Measurements from ENCODE around the gene MFRP. TPM values are rescaled to one million over a fixed set of nuclear protein-coding genes. Genes with fewer than 3 reads are reported as not detected.

Gene MFRP
- total RNA-seq, 1 experiment from 2014 or later = not detected

DNA sequence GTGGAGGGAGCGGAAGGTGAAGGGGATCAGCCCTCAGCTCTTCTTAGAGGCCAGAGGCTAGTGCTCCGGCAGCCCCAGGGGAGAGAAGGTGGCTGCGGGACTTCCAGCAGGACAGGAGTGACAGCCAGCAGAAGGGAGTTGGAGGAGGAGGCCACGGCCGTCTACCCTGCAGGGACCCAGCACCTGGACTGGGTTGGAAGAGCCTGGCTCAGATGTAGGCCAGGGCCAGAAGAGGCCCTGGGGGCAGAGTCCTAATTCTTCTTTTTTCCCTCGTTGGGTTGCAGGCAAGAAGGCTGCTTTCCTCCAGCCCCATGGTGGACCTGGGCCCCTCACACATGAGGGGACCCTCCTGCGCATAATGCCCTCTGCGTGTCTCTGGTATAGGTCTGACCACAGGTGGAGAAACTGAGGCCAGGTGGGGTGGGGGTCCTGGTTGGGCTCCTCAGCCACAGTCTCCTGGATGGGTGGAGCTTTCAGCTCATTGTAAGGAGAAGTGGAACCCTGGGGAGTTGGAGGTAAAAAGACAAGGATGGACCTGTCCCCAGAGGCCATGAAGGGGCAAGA lies 27.3 kb downstream of the MFRP start:
- ATAC-seq (0 out of 2 replicates have a peak, but pooled peaks have one; percentile 1), DNase-seq (ENCODE audit: low read depth, low spot score) (no peak)
- Histone ChIP-seq H3K4me3 (ENCODE audit: low read depth in 2 of 2, low read length in 2 of 2) (0 out of 4 replicates have a peak overlapping the region, but pooled peaks of 1 of the 2 experiments have one; percentile 9), H3K4me1 (ENCODE audit: control insufficient read depth, insufficient read depth, low read length) (peaks cover 55% of the 10 kb centered on the region), H3K27ac (ENCODE audit: low read length) (peak overlapping the region; percentile 78), H3K9me3 (ENCODE audit: control insufficient read depth, insufficient read depth, low read depth, low read length) (no peaks in the 10 kb centered on the region), H3K27me3 (ENCODE audit: control insufficient read depth, insufficient read depth, low read length) (no peaks in the 10 kb centered on the region), H3K36me3 (ENCODE audit: control insufficient read depth, insufficient read depth, low read length) (no peaks in the 10 kb centered on the region)
- BruUV-seq (replicated peaks) = no TSS peak
- intact Hi-C loops (cut with micrococcal nuclease; ENCODE audit: unreplicated experiment) (no loop called here), in situ Hi-C loops (cut with HindIII; ENCODE audit: low pct_unique_long_range_greater_than_20kb, low sequenced_read_pairs) (no loop called here)
- CTCF ChIA-PET = interaction anchor here (0.5 to 1.1 kb wide), 6 partner anchors 9 to 155 kb away, joined by 3 to 12 read pairs (median 4); no protein-coding TSS in a partner anchor
- TF ChIP-seq, protein P1, sequence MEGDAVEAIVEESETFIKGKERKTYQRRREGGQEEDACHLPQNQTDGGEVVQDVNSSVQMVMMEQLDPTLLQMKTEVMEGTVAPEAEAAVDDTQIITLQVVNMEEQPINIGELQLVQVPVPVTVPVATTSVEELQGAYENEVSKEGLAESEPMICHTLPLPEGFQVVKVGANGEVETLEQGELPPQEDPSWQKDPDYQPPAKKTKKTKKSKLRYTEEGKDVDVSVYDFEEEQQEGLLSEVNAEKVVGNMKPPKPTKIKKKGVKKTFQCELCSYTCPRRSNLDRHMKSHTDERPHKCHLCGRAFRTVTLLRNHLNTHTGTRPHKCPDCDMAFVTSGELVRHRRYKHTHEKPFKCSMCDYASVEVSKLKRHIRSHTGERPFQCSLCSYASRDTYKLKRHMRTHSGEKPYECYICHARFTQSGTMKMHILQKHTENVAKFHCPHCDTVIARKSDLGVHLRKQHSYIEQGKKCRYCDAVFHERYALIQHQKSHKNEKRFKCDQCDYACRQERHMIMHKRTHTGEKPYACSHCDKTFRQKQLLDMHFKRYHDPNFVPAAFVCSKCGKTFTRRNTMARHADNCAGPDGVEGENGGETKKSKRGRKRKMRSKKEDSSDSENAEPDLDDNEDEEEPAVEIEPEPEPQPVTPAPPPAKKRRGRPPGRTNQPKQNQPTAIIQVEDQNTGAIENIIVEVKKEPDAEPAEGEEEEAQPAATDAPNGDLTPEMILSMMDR (IDR thresholded peaks at IDR 0.05) = no peak
- TF ChIP-seq POLR2AphosphoS5 (IDR thresholded peaks at IDR 0.05; ENCODE audit: low read depth, low read length) = no peak
- TF ChIP-seq SIN3A (IDR thresholded peaks at IDR 0.05; ENCODE audit: borderline replicate concordance, insufficient read depth, low read depth, low read length) = no peak
- TF ChIP-seq TCF7L2 (IDR thresholded peaks at IDR 0.05; ENCODE audit: low read depth, low read length) = no peak
- TF ChIP-seq REST (IDR thresholded peaks at IDR 0.05; ENCODE audit: insufficient read depth in 1 of 2, low read depth in 2 of 2, low read length in 1 of 2) = no peak
- POLR2A ChIA-PET = interaction anchor here (1.7 kb wide), 1 partner anchor 19 kb away, joined by 4 read pairs; no protein-coding TSS in a partner anchor

GRCh38 chr11:119318240-119319135 lies 28.0 kb downstream of the MFRP start:
- intact Hi-C loops (cut with micrococcal nuclease; ENCODE audit: unreplicated experiment) = no loop called here
- 0 out of 4 replicates have a peak overlapping the region, but pooled peaks of 1 of the 2 experiments have one; percentile 9 for H3K4me3 ChIP-seq (ENCODE audit: low read depth in 2 of 2, low read length in 2 of 2)
- CTCF ChIA-PET = interaction anchor here (0.5 to 1.1 kb wide), 6 partner anchors 10 to 223 kb away, joined by 3 to 12 read pairs (median 4); a partner anchor contains a TSS
- ATAC-seq (peak; percentile 4; the same call in 1 of the 2 replicates), DNase-seq (ENCODE audit: low read depth, low spot score) (no peak)
- POLR2A ChIA-PET = interaction anchor here (1.7 kb wide), 1 partner anchor 20 kb away, joined by 4 read pairs; no protein-coding TSS in a partner anchor
- peaks cover 52% of the 10 kb centered on the region for H3K4me1 ChIP-seq (ENCODE audit: control insufficient read depth, insufficient read depth, low read length)
- H3K27ac ChIP-seq (ENCODE audit: low read length) = peak overlapping the region; percentile 78
- in situ Hi-C loops (cut with HindIII; ENCODE audit: low pct_unique_long_range_greater_than_20kb, low sequenced_read_pairs) = no loop called here
- TF ChIP-seq SIN3A (IDR thresholded peaks at IDR 0.05; ENCODE audit: borderline replicate concordance, insufficient read depth, low read depth, low read length) = no peak
- TF ChIP-seq, protein P1 (IDR thresholded peaks at IDR 0.05) = no peak
- no peak for TF ChIP-seq TCF7L2 (IDR thresholded peaks at IDR 0.05; ENCODE audit: low read depth, low read length)
- TF ChIP-seq POLR2AphosphoS5 (IDR thresholded peaks at IDR 0.05; ENCODE audit: low read depth, low read length) = no peak
- no peak for TF ChIP-seq REST (IDR thresholded peaks at IDR 0.05; ENCODE audit: insufficient read depth in 1 of 2, low read depth in 2 of 2, low read length in 1 of 2)
- no TSS peak for BruUV-seq (replicated peaks)
- no peaks in the 10 kb centered on the region for H3K36me3 ChIP-seq (ENCODE audit: control insufficient read depth, insufficient read depth, low read length)
- H3K9me3 ChIP-seq (ENCODE audit: control insufficient read depth, insufficient read depth, low read depth, low read length) = no peaks in the 10 kb centered on the region
- no peaks in the 10 kb centered on the region for H3K27me3 ChIP-seq (ENCODE audit: control insufficient read depth, insufficient read depth, low read length)
